K562 (cell line): ENCODE results near the gene RGS17. TPM values are rescaled to one million over a fixed set of nuclear protein-coding genes. Genes with fewer than 3 reads are reported as not detected.

Experiments used
- ARHGAP35 ChIP-seq: fragments of 450-650 bp; IDR thresholded peaks from 2 replicates; pipeline ENCODE4 v1.6.1; 2018; ENCODE audit not compliant: partially characterized antibody
- MAZ ChIP-seq, 2 experiments: fragments of 450-650 bp in 1 of 2; sonication (generic) in 1 of 2; formaldehyde crosslinking; IDR thresholded peaks in 1 of 2; conservative IDR thresholded peaks in 1 of 2; 2 replicates each; pipeline versions ENCODE4 v1.4.0 to v1.5.0; 2020; ENCODE audit warnings: mild to moderate bottlenecking in 1 of 2, missing genetic modification reagents in 1 of 2
- SMAD2 ChIP-seq: fragments of 150-350 bp; IDR thresholded peaks from 2 replicates; pipeline ENCODE4 v1.6.1; 2014; ENCODE audit warnings: low read depth, mild to moderate bottlenecking, low read length
- TBP ChIP-seq: optimal IDR thresholded peaks from 2 replicates; pipeline ENCODE3; 2011; ENCODE audit warnings: low read depth, low read length, improper control_type of control experiment
- ZKSCAN8 ChIP-seq: fragments of 200-800 bp; sonication (Bioruptor generic); IDR thresholded peaks from 2 replicates; pipeline ENCODE4 v1.6.1; 2016; ENCODE audit warnings: missing genetic modification characterization, missing compliant biosample characterization
- ZNF143 ChIP-seq: sonication (generic); formaldehyde crosslinking; IDR thresholded peaks from 2 replicates; pipeline ENCODE4 v1.9.0; 2022; ENCODE audit warnings: mild to moderate bottlenecking, missing genetic modification reagents
- polyA plus RNA-seq, 8 experiments: library from polyadenylated mRNA; depleted of rRNA in 4 of 8; stranded (reverse) in 5 of 8; unstranded in 3 of 8; fragments of >200 nt; fragmentation: Nextera tagmentation in 2 of 8; fragmentation: Illumina TruSeq in 1 of 8; extraction: Ambion mirVana in 2 of 8; extraction: Trizol in 1 of 8; gene quantifications; 2 replicates each; pipeline versions ENCODE4 v1.2.1 to v1.2.3, GENCODE V29; 2011 to 2014; ENCODE audit warnings: inconsistent platforms in 1 of 8, missing spikeins in 1 of 8
- total RNA-seq, 7 experiments: library from RNA; depleted of rRNA in 6 of 7; stranded (reverse); fragments of >200 nt in 6 of 7; fragmentation: Illumina TruSeq in 2 of 7; extraction: Trizol in 2 of 7; gene quantifications; 2 replicates each; pipeline versions ENCODE4 v1.2.1 to v1.2.3, GENCODE V29; 2011 to 2021; ENCODE audit warnings: low replicate concordance in 1 of 7
- TF ChIP-seq, protein P1 (sequence below), 2 experiments: fragments of 450-650 bp in 1 of 2; sonication (generic) in 1 of 2; formaldehyde crosslinking in 1 of 2; IDR thresholded peaks; 2 replicates each; pipeline versions ENCODE4 v1.7.1 to v1.9.0; 2016 to 2022; ENCODE audit warnings: inconsistent platforms in 1 of 2, mild to moderate bottlenecking in 1 of 2, missing genetic modification reagents in 1 of 2
- TF ChIP-seq, protein P2 (sequence below): sonication (generic); formaldehyde crosslinking; IDR thresholded peaks from 2 replicates; pipeline ENCODE4 v1.4.0; 2020; ENCODE audit warnings: mild to moderate bottlenecking, missing genetic modification reagents
- TF ChIP-seq, protein P3 (sequence below): fragments of 450-650 bp; IDR thresholded peaks from one replicate; pipeline ENCODE4 v1.6.1; 2018; ENCODE audit warnings: mild to moderate bottlenecking, moderate library complexity; ENCODE audit not compliant: partially characterized antibody
- TF ChIP-seq, protein P4 (sequence below): fragments of 450-650 bp; IDR thresholded peaks from 2 replicates; pipeline ENCODE4 v1.6.1; 2017; ENCODE audit warnings: mild to moderate bottlenecking, moderate library complexity

The RGS17 gene
- total and polyA plus RNA-seq, 9 of the 15 experiments (the other 6 are each of a cell fraction or from before 2014, with no cell fraction given), result 0.01 to 0.14 (median 0.08) TPM; not detected in 6

DNA sequence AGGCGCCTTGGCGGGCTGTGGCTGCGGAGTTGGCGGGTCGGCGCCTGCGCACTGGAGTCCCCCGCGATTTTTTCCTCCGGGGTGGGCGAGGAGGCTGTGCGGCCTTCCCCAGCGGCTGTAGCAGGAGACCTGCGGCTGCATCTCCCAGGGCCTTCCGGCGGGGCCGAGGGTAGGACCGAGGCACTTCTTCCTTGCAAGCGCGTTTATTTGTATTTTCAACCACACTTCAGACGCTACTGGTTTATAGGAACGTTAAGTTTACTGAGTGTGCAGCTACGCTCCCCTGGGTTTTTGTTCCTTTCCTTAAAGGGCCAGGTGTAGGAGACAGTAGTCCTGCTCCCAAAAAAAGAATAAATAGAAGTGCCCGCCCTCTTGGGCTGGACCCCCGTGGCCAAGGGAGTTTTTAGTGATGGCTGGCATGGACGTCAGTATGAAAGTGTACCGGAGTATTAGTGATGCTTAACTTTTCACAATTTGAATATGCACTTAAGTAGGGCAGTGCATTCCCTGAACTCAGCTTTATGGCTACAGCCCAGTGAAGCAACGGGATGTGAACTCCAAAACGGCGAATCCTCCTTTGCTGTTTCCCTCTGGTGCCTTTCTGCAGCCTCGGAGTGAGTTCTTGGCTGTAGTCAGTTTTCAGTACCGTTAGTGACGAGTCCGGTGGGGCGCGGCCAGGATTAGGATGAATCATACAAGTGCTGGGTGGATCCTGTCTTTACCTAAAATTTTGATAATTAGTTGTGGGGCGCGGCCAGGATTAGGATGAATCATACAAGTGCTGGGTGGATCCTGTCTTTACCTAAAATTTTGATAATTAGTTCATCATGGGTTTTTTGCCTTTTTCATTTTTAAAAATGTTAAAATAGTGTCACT is 147.2 kb downstream of the RGS17 start (continued):
- TF ChIP-seq, protein P1, sequence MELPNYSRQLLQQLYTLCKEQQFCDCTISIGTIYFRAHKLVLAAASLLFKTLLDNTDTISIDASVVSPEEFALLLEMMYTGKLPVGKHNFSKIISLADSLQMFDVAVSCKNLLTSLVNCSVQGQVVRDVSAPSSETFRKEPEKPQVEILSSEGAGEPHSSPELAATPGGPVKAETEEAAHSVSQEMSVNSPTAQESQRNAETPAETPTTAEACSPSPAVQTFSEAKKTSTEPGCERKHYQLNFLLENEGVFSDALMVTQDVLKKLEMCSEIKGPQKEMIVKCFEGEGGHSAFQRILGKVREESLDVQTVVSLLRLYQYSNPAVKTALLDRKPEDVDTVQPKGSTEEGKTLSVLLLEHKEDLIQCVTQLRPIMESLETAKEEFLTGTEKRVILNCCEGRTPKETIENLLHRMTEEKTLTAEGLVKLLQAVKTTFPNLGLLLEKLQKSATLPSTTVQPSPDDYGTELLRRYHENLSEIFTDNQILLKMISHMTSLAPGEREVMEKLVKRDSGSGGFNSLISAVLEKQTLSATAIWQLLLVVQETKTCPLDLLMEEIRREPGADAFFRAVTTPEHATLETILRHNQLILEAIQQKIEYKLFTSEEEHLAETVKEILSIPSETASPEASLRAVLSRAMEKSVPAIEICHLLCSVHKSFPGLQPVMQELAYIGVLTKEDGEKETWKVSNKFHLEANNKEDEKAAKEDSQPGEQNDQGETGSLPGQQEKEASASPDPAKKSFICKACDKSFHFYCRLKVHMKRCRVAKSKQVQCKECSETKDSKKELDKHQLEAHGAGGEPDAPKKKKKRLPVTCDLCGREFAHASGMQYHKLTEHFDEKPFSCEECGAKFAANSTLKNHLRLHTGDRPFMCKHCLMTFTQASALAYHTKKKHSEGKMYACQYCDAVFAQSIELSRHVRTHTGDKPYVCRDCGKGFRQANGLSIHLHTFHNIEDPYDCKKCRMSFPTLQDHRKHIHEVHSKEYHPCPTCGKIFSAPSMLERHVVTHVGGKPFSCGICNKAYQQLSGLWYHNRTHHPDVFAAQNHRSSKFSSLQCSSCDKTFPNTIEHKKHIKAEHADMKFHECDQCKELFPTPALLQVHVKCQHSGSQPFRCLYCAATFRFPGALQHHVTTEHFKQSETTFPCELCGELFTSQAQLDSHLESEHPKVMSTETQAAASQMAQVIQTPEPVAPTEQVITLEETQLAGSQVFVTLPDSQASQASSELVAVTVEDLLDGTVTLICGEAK (IDR thresholded peaks at IDR 0.05), result peak; percentile 43
- TF ChIP-seq, protein P1 (CRISPR knock-in tag; IDR thresholded peaks at IDR 0.05), result no peak
- TF ChIP-seq ZNF143 (CRISPR knock-in tag) (no peak), SMAD2 (no peak), ZKSCAN8 (no peak), MAZ (CRISPR knock-in tag; conservative IDR thresholded peaks at IDR 0.05 in 1 of 2, IDR thresholded peaks at IDR 0.05 in 1 of 2) (no peak; a peak in 2 of 4 replicates), TBP (peak; percentile 13), ARHGAP35 (no peak)
- TF ChIP-seq, protein P2, sequence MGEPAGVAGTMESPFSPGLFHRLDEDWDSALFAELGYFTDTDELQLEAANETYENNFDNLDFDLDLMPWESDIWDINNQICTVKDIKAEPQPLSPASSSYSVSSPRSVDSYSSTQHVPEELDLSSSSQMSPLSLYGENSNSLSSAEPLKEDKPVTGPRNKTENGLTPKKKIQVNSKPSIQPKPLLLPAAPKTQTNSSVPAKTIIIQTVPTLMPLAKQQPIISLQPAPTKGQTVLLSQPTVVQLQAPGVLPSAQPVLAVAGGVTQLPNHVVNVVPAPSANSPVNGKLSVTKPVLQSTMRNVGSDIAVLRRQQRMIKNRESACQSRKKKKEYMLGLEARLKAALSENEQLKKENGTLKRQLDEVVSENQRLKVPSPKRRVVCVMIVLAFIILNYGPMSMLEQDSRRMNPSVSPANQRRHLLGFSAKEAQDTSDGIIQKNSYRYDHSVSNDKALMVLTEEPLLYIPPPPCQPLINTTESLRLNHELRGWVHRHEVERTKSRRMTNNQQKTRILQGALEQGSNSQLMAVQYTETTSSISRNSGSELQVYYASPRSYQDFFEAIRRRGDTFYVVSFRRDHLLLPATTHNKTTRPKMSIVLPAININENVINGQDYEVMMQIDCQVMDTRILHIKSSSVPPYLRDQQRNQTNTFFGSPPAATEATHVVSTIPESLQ (CRISPR knock-in tag), result peak; percentile 6; the same call in 1 of the 2 replicates
- TF ChIP-seq, protein P3, sequence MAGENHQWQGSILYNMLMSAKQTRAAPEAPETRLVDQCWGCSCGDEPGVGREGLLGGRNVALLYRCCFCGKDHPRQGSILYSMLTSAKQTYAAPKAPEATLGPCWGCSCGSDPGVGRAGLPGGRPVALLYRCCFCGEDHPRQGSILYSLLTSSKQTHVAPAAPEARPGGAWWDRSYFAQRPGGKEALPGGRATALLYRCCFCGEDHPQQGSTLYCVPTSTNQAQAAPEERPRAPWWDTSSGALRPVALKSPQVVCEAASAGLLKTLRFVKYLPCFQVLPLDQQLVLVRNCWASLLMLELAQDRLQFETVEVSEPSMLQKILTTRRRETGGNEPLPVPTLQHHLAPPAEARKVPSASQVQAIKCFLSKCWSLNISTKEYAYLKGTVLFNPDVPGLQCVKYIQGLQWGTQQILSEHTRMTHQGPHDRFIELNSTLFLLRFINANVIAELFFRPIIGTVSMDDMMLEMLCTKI, result no peak
- TF ChIP-seq, protein P4, sequence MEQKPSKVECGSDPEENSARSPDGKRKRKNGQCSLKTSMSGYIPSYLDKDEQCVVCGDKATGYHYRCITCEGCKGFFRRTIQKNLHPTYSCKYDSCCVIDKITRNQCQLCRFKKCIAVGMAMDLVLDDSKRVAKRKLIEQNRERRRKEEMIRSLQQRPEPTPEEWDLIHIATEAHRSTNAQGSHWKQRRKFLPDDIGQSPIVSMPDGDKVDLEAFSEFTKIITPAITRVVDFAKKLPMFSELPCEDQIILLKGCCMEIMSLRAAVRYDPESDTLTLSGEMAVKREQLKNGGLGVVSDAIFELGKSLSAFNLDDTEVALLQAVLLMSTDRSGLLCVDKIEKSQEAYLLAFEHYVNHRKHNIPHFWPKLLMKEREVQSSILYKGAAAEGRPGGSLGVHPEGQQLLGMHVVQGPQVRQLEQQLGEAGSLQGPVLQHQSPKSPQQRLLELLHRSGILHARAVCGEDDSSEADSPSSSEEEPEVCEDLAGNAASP, result no peak
